Type B pancreatic cell (in vitro differentiated cells): ENCODE data around the gene TEK. TPM values are rescaled to one million over a fixed set of nuclear protein-coding genes. Genes with fewer than 3 reads are reported as not detected.

Source experiments
- DNase-seq: peaks from one replicate; pipeline ENCODE4 v3.0.0; 2021; ENCODE audit warnings: mixed read lengths; ENCODE audit not compliant: unreplicated experiment; ENCODE audit errors: extremely low spot score
- H3K27ac Mint-ChIP-seq: 2 replicates; pipeline ENCODE4 v1.8.0; 2021; ENCODE audit warnings: mild to moderate bottlenecking, mixed read lengths
- H3K27me3 Mint-ChIP-seq: 2 replicates; pipeline ENCODE4 v1.8.0; 2021; ENCODE audit warnings: mixed read lengths
- H3K36me3 Mint-ChIP-seq: 2 replicates; pipeline ENCODE4 v1.8.0; 2021; ENCODE audit warnings: mixed read lengths
- H3K4me1 Mint-ChIP-seq: one replicate; pipeline ENCODE4 v1.8.0; 2021; ENCODE audit warnings: mixed read lengths; ENCODE audit not compliant: unreplicated experiment
- H3K4me3 Mint-ChIP-seq: 2 replicates; pipeline ENCODE4 v1.8.0; 2021; ENCODE audit warnings: mild to moderate bottlenecking, mixed read lengths
- H3K9me3 Mint-ChIP-seq: 2 replicates; pipeline ENCODE4 v1.8.0; 2021; ENCODE audit warnings: mixed read lengths
- total RNA-seq: library from RNA; stranded (reverse); gene quantifications from 2 replicates; pipeline ENCODE4 v1.2.1, GENCODE V29; 2021; ENCODE audit warnings: low replicate concordance
- TF ChIP-seq, protein P1 (sequence below): fragments of 200-600 bp; sonication (generic); conservative IDR thresholded peaks from 2 replicates; pipeline ENCODE4 v1.5.0; 2021; ENCODE audit warnings: antibody characterized with exemption, mild to moderate bottlenecking

The TEK gene
- total RNA-seq, 1 donor from 2014 or later, result 0.63 TPM

DNA sequence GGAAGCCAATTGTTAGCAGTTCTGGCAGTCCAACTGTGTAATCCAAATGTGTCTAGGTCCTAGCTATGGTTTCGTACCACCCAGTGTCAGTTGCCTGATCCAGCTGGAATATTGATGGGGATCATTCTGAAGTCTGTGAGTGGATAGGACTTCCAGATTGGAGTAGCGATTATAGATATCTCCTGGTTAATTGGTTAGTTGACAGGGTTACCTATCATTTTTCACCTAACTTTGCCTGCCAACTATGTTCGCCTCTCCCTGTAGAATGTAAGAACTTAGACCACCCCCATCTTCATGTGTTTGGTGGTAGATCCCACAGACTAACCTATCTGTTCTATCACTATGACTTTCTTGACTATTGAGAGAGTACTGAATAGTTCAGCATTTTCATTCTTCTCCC lies 59.9 kb downstream of the TEK start:
- Mint-ChIP-seq H3K4me1 (no peaks in the 10 kb centered on the region), H3K27ac (no peak overlapping the region), H3K4me3 (no peak overlapping the region), H3K36me3 (no peaks in the 10 kb centered on the region), H3K9me3 (no peaks in the 10 kb centered on the region), H3K27me3 (no peaks in the 10 kb centered on the region)
- TF ChIP-seq, protein P1, sequence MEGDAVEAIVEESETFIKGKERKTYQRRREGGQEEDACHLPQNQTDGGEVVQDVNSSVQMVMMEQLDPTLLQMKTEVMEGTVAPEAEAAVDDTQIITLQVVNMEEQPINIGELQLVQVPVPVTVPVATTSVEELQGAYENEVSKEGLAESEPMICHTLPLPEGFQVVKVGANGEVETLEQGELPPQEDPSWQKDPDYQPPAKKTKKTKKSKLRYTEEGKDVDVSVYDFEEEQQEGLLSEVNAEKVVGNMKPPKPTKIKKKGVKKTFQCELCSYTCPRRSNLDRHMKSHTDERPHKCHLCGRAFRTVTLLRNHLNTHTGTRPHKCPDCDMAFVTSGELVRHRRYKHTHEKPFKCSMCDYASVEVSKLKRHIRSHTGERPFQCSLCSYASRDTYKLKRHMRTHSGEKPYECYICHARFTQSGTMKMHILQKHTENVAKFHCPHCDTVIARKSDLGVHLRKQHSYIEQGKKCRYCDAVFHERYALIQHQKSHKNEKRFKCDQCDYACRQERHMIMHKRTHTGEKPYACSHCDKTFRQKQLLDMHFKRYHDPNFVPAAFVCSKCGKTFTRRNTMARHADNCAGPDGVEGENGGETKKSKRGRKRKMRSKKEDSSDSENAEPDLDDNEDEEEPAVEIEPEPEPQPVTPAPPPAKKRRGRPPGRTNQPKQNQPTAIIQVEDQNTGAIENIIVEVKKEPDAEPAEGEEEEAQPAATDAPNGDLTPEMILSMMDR, result no peak
- no peak for DNase-seq

DNA sequence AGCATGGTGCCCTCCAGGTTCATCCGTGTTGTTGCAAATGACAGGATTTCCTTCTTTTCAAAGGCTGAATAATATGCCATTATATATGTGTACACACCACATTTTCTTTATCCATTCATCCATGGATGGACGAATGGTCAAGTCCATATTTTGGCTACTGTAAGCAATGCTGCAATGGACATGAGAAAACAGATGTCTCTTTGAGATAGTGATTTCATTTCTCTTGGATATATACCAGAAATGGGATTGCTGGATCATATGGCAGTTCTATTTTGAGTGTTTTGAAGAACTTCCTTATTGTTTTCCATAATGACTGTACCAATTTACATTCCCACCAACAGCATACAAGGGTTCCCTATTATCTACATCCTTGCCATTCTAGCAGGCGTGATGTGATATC lies 67.9 kb downstream of the TEK start:
- no peaks in the 10 kb centered on the region for H3K4me1 Mint-ChIP-seq
- no peaks in the 10 kb centered on the region for H3K27me3 Mint-ChIP-seq
- no peak overlapping the region for H3K4me3 Mint-ChIP-seq
- TF ChIP-seq, protein P1, result no peak
- no peak for DNase-seq
- H3K36me3 Mint-ChIP-seq, result no peaks in the 10 kb centered on the region
- H3K27ac Mint-ChIP-seq, result no peak overlapping the region
- peaks cover 5% of the 10 kb centered on the region for H3K9me3 Mint-ChIP-seq

DNA sequence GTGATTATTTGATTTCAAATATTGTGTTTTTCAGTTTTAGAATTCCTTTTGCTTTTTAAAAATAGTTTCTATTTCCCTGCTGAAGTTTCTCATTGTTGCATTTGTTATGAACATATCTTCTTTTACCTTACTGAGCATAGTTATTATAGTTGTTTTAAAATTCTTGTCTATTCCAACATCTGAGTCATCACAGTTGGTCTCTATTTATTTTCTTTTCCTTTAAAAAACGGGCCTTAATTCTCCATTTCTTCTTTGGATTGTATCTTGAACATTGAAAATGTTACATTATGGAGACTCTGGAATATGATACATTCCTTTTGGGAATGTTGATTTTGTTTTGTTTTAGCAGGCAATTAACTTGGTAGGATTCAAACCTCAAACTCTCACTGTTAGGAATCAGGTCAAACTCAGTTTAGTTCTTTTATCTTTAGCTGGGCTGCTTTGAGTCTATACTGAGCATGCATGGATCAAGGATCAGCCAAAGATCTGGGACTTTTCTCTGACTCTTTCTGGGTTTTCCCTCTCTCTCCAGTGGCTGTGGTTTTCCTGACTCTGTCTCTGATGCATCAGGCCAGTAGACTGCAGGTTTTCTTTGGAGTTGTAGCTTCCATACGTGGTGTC lies 70.3 kb downstream of the TEK start:
- H3K27ac Mint-ChIP-seq, result no peak overlapping the region
- H3K9me3 Mint-ChIP-seq, result peaks cover 5% of the 10 kb centered on the region
- TF ChIP-seq, protein P1, result no peak
- no peak for DNase-seq
- H3K4me3 Mint-ChIP-seq, result no peak overlapping the region
- no peaks in the 10 kb centered on the region for H3K27me3 Mint-ChIP-seq
- no peaks in the 10 kb centered on the region for H3K4me1 Mint-ChIP-seq
- no peaks in the 10 kb centered on the region for H3K36me3 Mint-ChIP-seq

DNA sequence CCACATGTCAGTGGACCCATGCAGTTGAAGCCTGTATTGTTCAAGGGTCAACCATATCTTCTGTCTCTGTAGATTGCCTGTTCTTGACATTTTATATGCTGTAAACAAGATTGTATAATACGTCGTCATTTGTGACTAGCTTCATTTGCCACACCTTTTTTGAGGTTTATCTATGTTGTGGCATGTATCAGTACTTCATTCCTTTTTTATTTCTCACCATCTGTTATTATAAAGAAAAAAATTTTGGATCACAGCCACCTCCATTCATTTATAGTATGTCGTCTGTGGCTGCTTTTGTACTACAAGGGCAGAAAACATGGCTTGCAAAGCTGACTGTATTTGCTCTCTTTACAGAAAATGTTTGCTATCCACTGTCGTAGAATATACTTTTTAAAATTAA lies 72.4 kb downstream of the TEK start:
- Mint-ChIP-seq H3K4me3 (no peak overlapping the region), H3K27me3 (no peaks in the 10 kb centered on the region), H3K4me1 (no peaks in the 10 kb centered on the region), H3K36me3 (no peaks in the 10 kb centered on the region), H3K9me3 (peaks cover 5% of the 10 kb centered on the region), H3K27ac (no peak overlapping the region)
- TF ChIP-seq, protein P1, result no peak
- no peak for DNase-seq

DNA sequence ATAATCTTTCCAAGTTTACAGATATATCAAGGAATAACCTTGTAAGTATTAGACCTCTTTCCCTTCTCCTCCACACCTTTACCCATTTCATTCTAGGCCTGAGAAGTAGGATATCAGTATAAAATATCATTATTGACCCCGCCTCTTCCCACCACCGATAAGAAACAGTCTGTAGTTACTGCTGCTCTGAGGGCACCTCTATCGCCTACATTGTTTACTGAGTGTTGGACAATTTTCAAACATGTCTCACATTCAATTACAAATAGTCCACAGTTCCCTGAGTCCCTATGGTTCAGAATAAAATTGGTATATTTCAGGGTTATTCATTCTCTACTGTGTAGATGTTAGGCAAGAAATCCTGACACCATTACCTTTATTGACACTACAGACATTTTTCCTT lies 73.4 kb downstream of the TEK start:
- peaks cover 5% of the 10 kb centered on the region for H3K9me3 Mint-ChIP-seq
- TF ChIP-seq, protein P1, result no peak
- H3K27ac Mint-ChIP-seq, result no peak overlapping the region

DNA sequence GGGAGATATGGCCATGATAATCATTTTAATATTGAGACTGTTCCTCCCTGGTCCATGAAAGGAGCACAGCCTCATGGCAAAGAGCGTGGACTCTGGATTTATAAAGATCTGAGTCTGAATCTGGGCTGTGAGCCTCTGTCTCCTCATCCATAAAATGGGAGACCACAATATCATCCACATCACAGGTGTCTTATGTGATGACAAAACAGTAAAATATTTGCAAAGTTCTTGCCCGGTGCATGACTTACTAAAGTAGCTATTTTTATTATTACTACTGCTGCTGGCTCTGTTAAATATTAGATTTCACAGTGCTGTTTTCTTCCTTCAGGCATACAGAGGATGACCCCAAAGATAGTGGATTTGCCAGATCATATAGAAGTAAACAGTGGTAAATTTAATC lies 74.1 kb downstream of the TEK start:
- Mint-ChIP-seq H3K27me3 (no peaks in the 10 kb centered on the region), H3K36me3 (no peaks in the 10 kb centered on the region), H3K9me3 (peaks cover under 1% of the 10 kb centered on the region), H3K27ac (no peak overlapping the region), H3K4me3 (no peak overlapping the region), H3K4me1 (no peaks in the 10 kb centered on the region)
- TF ChIP-seq, protein P1, result no peak
- no peak for DNase-seq

More for the DNA sequence above, 73.4 kb downstream of the TEK start:
- no peak for DNase-seq
- Mint-ChIP-seq H3K4me1 (no peaks in the 10 kb centered on the region), H3K4me3 (no peak overlapping the region), H3K27me3 (no peaks in the 10 kb centered on the region), H3K36me3 (no peaks in the 10 kb centered on the region)
